ENCODE data around the gene EXOSC7.

Gene EXOSC7

GRCh38 chr3:44995142-44995770 lies 19.2 kb downstream of the EXOSC7 start:
- DNase-seq: peak; percentile 23

DNA sequence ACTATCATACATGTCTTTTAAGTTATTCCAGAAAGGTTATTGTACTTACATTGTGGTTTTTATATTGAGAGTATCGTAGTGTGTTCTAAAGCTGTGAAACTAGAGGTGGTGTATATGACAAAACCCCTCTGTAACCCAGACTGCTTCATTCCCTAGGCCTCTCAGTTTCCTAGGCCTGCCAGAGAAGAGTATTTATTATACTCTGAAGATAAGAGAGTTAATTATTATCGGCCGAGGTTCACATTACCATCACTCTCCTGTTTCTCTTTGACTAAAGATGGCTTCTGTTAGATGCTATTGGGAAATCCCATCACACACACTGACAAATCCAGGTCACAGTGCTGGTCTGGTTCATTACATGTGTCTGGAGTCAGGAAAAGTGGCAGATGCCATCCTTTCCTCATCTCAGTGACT lies 20.5 kb downstream of the EXOSC7 start:
- DNase-seq: no peak

- DNase-seq: no peak
Measured at GRCh38 chr3:44999782-45000181, 23.7 kb downstream of the EXOSC7 start.

DNA sequence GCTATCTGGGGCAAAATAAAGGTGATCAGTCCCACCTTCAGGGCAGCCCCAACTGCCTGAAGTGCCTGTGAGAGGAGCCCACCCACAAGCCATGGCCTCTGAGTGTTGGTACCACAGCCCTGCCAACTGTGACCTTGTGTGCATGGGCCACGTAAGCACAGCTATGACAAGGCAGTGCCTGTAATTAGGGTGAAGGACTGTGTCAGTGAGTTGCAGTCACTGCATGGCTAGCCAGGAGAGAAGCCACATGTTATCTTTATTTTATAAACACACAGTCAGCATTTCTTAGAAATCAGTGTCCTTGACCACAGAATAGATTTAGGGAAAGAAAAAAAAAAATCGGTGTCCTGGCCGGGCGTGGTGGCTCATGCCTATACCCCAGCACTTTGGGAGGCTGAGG lies 24.8 kb downstream of the EXOSC7 start:
- no peak for DNase-seq

DNA sequence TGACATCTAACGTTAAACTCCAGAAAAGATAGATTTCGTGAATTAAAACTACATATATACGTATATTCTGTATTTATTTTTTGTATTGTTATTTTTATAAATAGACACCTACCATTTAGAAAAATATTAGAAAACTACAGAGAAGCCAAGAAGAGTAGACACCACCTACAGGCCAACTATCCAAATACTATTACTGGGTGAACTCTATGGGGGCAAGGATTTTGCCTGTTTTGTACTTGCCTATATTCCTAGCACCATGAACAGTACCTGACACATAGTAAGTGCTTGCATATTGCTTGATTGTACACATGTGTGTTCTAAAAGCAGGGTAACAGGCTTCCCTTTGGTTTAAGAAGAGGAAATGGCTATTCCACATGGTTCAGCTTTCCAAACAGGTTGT lies 25.7 kb downstream of the EXOSC7 start:
- no peak for DNase-seq

DNA sequence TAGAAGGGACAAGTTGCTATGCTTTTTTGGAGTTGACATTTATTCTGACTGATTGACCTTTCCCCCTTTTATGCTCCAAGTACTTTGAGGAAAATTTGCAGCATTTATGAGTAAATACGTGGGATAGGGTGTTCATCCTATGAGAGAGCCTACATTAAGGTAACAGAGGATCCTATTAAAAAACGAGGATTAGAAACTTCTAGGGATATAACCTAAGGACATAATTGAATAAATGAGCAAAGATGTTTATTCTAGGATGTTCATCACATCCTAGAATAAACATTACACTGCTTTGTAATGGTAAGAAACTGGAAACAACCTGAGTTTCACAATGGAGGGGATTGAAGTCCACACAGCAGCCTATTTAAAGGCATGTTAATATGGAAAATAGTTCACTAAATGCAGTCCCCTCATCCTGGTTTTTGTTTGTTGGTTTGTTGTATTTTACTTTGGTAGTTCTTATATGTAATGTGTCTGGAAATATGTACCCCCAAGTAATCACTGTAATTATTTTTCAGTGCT lies 26.2 kb downstream of the EXOSC7 start:
- DNase-seq: no peak

DNA sequence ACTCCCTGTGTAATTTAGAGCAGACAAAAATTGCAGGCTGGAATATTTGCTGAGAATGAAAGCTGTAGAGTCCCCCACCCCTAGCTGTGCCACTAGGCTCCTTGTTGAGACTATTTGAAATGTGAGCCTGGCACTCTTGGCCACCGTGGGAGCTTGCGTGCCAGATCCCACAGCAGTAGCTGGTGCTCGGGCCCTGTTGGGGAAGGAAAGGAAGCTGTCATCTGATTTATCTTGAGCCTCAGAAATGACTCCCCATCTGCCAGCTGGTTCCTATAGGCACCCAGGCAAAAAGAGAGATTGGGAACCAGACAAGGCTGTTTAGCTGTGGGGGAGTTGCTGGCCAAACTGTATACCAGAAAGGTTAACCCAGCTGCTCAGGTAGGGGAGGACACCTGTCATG lies 26.7 kb downstream of the EXOSC7 start:
- no peak for DNase-seq

GRCh38 chr3:45003406-45003805 lies 27.4 kb downstream of the EXOSC7 start:
- no peak for DNase-seq

GRCh38 chr3:45003859-45004258 lies 27.8 kb downstream of the EXOSC7 start:
- no peak for DNase-seq

GRCh38 chr3:45007091-45007490 lies 31.0 kb downstream of the EXOSC7 start:
- no peak for DNase-seq

DNA sequence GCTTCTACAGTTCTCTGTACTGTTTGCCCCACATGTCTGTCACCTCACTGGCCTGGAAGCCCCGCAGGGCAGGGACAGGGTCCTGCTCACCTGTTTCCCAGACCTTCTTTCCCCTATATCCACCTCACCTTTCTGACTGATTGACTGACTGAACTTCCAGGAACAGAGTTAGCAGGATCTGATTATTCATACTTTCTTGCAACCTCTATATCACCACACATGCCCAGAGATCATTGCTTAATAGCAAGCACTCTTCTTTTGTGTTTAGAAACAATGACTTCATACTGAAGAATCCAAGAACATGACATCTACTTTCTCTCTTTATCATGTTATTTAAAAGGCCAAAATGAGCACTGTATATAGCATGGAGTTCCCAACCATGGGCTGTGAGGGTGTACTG lies 32.1 kb downstream of the EXOSC7 start:
- DNase-seq: no peak

GRCh38 chr3:45009868-45010267 lies 33.8 kb downstream of the EXOSC7 start:
- no peak for DNase-seq

- DNase-seq: no peak
Measured at GRCh38 chr3:45010811-45011333, 34.8 kb downstream of the EXOSC7 start.

DNA sequence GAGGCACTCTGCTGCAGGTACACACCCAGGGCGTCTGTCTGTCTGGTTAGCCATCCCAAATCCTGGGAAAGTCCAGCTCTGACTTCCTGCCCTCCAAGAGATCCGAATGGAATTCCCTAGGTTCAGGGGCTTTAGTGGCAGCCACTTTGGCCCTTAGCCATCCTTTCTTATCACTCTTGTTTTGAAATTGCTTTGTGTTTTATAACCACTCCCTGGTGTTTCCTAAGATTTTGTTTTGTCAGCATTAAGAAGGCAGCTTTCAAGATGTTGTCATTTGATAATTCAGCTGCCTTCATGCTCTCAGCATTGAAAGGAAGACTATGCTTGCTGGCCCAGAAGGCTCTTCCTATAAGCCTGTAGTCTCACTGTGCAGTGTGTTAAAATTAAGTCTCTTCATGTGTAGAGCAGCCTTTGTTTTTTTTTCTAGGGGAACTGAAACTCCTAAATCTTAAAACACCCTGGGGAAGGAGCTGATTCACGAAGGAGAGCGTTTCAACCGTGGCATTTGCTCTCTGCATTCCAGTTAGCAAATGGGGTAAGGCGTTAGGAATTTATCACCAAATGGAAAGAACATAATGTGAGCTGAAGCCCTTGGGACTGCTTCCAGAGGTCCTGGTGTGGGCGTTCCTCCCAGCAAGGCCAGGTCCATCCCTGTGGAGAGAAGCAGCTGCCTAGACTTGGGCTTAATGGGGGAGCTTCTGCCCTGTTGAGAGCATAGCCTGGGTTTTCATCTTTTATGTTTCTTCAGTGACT lies 35.9 kb downstream of the EXOSC7 start:
- no peak for DNase-seq

DNA sequence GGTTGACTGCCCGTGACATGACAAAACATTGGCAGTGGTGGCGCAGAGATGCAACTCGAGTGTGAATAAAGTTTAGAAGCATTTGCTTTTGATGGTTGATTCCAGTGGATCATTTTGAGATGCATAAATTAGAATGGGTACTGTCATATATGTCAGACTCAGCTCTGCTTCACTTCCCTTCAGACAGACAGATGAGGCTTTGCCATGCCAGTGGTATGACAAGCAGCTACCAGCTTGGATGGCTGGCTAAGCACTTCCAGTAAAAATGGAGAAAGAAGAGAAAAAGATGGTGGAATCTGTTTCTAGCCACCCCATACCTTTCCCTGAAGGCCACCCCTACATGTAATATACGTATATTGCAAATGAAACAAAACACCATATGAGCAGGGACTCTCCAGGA lies 36.5 kb downstream of the EXOSC7 start:
- DNase-seq: no peak

- no peak for DNase-seq
Measured at GRCh38 chr3:45016916-45017315, 40.9 kb downstream of the EXOSC7 start.

DNA sequence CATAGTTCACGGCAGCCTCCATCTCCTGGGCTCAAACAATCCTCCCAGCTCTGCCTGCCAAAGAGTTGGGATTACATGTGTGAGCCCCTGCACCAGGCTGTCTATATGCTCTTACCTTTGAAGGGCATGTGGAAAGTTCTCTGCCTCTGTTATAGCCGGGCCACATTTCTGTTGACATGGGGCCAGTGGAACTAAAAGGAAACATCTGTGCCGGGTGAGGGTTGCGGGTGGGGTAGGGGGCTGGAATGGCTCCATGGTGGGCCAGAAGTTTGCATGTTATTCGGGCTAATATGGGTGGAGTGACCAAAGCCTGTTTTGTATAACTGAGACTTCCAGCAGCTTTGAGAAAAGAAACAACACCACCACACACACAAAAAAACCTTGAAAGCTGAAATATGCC lies 41.8 kb downstream of the EXOSC7 start:
- no peak for DNase-seq

- no peak for DNase-seq
Measured at GRCh38 chr3:45020534-45020933, 44.5 kb downstream of the EXOSC7 start.

GRCh38 chr3:45021524-45022297 lies 45.7 kb downstream of the EXOSC7 start:
- no peak for DNase-seq

GRCh38 chr3:45023675-45024074 lies 47.6 kb downstream of the EXOSC7 start:
- no peak for DNase-seq

DNA sequence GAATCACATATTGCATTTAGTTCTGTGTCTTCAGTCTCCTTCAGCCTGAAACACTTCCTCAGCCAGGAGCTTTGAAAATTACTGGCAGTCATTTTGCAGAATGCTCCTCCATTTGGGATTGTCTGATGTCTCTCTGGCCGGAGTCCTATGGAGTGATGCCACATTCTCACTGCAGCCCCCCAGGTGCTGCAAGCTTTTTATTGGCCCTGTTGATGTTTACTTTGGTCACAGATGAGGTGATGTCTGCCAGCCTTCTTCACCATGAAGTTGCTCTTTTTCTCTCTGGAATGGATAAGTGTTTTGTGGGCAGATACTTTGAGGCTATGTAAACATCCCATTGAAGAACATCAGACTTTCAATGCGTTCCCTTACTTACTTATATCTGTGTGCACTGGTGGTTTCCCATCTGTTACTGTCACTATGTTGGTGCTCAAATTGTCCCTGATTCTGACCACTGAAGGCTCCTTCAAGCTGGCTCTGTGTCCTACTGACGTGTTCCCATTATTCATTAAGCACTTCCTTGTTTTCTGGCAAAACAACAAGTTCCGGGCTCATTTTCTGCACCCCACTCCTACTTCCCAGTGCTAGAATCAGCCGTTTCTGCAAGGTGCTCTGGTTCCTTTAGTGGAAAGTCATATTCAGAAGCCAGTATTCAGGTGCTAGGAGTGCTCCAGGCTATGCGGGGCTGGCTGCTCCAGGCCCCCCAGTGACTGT lies 48.7 kb downstream of the EXOSC7 start:
- DNase-seq: no peak

GRCh38 chr3:45026038-45026437 lies 50.0 kb downstream of the EXOSC7 start, which contains the start of gene CLEC3B:
Gene CLEC3B (plus strand): TSS chr3:45026303. CDS start chr3:45026363, 60 bp downstream.
- DNase-seq: no peak

GRCh38 chr3:45026957-45027356 lies 50.9 kb downstream of the EXOSC7 start:
- no peak for DNase-seq

Measured in NCI-H345 (cell line).